ENCODE results near the gene TPGS2.
"Not testable (repeated sequence)": the region's sequence is repeated elsewhere in the genome, so short reads cannot be mapped to it uniquely, and the experiment has no call there.

GRCh38 chr18:36762965-36763364 lies 65.8 kb downstream of the TPGS2 start:
- TF ChIP-seq USF2 (IDR thresholded peaks at IDR 0.05); JUNB (IDR thresholded peaks at IDR 0.05); RNF2 (IDR thresholded peaks at IDR 0.05; ENCODE audit: borderline replicate concordance, low read depth); CTCF (IDR thresholded peaks at IDR 0.05); RARB (CRISPR knock-in tag; IDR thresholded peaks at IDR 0.05); MAZ (IDR thresholded peaks at IDR 0.05; ENCODE audit: borderline replicate concordance, low read depth, low read length); MAFK (IDR thresholded peaks at IDR 0.05; ENCODE audit: partially characterized antibody); CEBPB (IDR thresholded peaks at IDR 0.05); KDM1A (IDR thresholded peaks at IDR 0.05; ENCODE audit: low read depth); GATA3 (IDR thresholded peaks at IDR 0.05; ENCODE audit: borderline replicate concordance); POLR2A (IDR thresholded peaks at IDR 0.05; ENCODE audit: low read length); REST (IDR thresholded peaks at IDR 0.05); EP300 (IDR thresholded peaks at IDR 0.05): not testable (repeated sequence)

Data from A549 (cell line).